GM12892 (cell line): ENCODE data around the gene TBXAS1.

ENCODE experiments used
- DNase-seq: peaks from one replicate; pipeline ENCODE4 v3.0.0; 2011; ENCODE audit not compliant: insufficient read length
- FAIRE-seq: peaks from 2 replicates; lab custom pipeline; 2011; peaks lifted over from hg19 to GRCh38; lab: Jason Lieb, UNC
- POLR2A ChIP-seq: IDR thresholded peaks from 2 replicates; pipeline ENCODE4 v1.6.1; 2011; ENCODE audit warnings: low read depth, low read length, control low read depth
- POLR2AphosphoS5 ChIP-seq: IDR thresholded peaks from 2 replicates; pipeline ENCODE4 v1.6.1; 2011; ENCODE audit warnings: low read depth, low read length, control low read depth
- TAF1 ChIP-seq: IDR thresholded peaks from 2 replicates; pipeline ENCODE4 v1.6.1; 2011; ENCODE audit warnings: low read depth, mild to moderate bottlenecking, control low read depth, low read length, borderline replicate concordance

The TBXAS1 gene

DNA sequence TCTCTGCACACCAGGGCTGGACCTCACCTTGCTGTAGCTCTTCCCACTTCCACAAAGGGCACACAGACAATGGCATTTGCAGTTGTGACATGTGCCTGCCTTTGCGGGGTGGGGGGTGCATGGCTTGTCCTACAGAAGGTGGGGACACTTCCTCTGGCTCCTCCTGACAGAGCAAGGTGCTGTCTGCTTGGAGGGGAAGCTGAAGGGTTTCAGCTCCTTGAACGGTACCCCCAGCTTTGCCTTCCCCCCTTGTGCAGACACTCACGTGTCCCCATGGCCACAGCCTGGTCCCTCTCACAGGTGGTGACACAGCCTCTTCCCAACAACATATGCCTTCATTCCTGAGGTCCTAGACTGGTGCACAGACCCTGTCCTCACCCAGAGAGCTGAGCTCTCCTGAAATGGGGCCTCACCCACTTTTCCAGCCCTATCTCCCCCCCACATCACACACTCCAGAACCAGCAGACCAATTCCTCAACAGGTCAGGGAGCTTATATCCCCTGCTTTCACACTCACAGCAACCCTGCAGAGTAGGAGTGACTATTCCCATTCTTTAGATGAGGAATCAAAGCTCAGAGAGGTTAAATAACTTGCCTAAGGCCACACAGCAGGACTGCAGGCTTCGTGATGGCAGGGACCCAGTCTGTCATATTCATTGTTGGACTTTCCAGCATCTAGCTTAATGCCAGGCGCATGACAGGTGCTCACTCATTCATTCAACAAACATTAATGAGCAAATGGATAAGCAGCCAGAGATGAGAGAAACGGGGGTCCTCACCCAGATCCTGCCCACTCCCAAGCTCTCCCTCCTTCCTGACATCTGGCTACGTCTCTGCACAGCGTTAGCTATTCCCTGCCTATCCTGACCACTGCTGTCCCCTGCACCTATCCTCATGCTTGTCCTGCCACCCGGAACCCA, 189.3 kb downstream of the TBXAS1 start:
- no peak for DNase-seq
- TF ChIP-seq POLR2A = no peak
- no peak for TF ChIP-seq TAF1
- TF ChIP-seq POLR2AphosphoS5 = no peak
- no peak for FAIRE-seq

DNA sequence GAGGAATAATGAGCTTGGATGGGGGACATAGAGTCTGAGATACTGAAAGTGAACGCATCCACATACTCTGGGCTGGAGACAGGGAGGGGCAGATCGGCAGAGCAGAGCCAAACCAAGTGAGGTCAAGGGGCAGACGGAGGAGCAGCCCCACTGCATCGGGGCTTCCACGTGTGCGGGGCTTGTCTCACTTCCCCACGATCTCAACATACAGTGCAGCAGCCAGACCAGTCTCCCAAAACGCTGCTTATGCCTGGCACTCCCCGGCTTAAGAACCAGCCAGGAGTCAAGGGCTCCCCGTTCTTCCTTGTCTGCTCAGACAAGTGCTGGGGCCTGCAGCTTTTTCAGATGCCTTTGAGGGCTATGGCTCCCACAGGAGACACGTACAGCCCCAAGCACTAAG, 190.1 kb downstream of the TBXAS1 start:
- TF ChIP-seq TAF1 = no peak
- TF ChIP-seq POLR2A = no peak
- no peak for TF ChIP-seq POLR2AphosphoS5
- no peak for DNase-seq
- no peak for FAIRE-seq

DNA sequence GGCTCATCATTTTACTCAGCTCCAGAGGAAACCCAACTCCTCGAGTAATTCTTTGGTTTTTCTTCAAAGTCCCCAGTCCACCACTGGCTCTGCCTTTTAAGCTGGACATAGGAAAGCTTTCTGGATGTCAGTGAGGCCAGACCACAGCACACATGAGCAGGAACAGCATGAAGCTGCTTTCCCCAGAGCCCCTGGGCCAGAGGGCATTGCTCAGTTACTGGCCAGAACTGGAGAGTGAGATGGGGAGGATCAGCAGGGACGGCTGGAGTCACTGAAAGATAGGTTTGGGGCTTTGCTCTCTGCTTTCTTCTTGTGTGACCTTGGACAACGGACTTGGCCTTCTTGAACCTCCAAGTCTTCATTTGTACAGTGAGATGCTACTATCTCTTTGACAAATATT, 190.5 kb downstream of the TBXAS1 start:
- no peak for FAIRE-seq
- no peak for DNase-seq
- TF ChIP-seq POLR2AphosphoS5 = no peak
- TF ChIP-seq POLR2A = no peak
- no peak for TF ChIP-seq TAF1

DNA sequence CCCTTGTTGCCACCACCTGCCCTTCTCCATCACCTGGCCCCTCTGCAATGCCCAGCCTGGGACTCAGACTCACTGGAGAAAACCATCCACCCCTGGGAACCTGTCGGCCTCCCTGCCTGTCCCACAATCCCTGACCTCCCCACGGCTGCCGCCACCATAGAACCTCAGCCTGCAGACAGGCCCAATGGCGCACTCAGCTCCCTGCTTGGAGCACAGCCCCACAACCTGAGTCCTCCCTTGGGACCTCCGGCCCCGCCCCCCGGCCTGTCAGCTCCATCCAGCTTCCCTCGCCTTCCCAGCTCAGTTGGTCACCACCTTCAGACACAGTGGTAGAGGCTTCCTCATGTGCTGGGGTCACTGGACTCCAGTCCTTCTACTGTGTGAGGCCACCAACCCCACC, 192.5 kb downstream of the TBXAS1 start:
- TF ChIP-seq POLR2AphosphoS5 (no peak), POLR2A (no peak), TAF1 (no peak)
- FAIRE-seq = no peak
- no peak for DNase-seq

DNA sequence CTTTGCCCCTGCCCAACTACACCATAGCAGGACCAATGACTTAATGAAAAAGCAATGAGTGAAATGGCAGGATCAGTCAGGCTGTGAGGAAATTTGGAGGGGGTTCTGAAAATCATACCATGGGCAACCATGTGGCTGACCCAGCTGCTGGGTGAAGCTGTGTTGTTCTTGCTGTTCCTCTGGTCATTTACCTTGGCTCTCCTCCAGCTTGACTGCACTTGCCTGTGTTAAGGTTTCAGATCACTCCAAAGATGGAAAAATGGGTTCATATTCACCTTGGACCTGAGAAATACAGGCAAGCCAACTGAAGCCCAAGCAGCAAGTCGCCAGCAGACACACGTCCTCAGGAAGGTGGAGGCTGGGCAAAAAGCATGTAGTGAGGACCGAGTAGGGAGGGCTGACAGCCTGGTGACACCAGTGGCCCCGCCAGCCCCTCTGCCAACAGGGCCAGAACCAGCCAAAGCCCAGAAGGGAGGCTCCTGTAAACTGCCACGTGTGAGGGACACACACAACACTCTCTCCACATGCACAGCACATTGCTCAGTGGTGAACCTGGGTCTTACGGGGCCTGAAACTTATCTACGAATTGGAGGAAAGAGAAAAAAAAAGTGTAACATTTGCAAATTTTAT, 193.6 kb downstream of the TBXAS1 start:
- FAIRE-seq = no peak
- DNase-seq = no peak
- TF ChIP-seq POLR2A (no peak), POLR2AphosphoS5 (no peak), TAF1 (no peak)

DNA sequence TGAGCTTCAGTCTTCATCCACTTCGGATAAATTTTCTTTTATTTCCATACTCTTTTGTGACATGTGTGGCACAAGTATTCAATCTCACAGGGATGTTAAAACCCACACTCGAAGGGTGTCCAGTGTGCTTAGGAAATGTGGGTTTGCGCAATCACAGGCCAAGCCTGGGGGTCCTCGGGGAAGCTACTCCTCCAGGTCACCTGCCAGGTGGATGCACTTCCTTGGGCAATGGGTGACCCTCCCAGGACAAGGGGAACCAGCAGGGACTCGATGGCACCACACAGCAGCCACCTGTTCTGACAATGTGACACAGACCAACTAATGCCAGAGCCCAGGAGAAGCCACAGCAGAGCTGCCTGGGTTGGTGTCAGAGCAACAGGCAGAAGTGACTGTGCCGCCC, 194.7 kb downstream of the TBXAS1 start:
- TF ChIP-seq TAF1 = no peak
- no peak for TF ChIP-seq POLR2AphosphoS5
- no peak for TF ChIP-seq POLR2A
- no peak for DNase-seq
- FAIRE-seq = no peak

DNA sequence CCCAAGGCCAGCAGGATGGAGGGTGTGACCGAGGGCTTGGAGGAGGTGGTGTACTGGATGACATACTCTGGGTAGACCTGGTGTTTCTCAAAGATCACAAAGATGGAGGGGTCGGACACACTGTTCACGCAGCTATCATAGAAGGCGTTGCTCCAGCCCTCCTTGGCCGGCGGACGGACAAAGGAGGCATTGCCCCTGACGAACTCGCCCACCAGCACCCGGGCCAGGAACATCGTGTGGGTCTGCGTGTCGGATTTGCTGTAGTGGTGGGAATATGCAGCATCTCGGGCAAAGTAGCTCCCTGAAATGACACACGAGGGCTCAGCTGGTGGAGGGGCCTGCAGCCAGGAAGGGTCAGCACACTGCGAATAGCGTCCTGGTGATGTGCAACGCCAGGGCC, 195.5 kb downstream of the TBXAS1 start:
- FAIRE-seq (no peak), DNase-seq (no peak)
- no peak for TF ChIP-seq POLR2A
- no peak for TF ChIP-seq POLR2AphosphoS5
- TF ChIP-seq TAF1 = no peak

DNA sequence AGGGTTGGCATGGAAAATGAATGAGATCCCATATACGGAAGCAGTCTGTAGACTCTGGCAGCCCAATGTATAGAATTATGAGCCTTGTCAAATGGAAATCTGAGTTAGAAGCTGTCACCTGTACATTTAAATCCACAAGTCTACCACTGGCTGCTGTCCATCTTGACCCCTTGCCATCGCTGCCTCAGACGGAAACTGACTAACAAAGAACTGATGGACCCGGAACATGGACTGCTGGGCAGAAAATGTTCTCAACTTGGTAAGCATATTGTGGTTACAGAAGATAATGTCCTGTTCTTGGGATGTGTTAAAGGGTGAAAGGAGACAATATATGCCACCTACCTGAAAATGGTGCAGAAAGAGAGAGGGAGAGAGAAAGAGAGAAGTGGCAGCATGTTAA, 196.2 kb downstream of the TBXAS1 start:
- FAIRE-seq (no peak), DNase-seq (no peak)
- TF ChIP-seq TAF1 = no peak

DNA sequence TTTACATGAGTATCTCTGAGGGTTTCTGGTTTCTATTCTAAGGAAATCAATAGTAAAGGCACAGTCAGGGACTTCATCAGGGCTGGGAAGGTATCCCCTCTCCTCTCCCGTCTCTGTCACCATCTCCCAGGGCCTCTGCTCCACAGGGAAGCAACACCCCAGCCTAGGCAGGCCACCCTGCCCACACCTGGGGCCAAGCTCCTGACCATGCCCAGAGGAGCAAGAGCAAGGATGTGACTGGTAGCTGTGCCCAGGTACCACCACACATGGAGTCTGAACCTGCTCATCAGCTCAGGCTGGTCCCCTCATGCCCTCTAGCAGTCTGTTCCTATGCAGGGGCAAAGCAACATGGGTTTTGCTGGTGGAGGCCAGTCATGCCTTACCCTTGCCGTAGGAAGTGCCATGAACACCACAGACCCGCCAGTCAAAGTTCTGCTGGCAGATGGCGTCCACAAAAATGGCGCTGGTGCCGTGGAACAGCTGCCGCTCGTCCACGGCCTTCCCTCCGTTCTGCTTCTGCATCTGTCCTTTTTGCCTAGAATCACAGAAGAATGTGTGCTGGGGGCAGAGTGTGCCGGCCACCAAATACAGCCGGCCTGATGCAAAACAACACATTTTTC, 196.9 kb downstream of the TBXAS1 start:
- no peak for FAIRE-seq

DNA sequence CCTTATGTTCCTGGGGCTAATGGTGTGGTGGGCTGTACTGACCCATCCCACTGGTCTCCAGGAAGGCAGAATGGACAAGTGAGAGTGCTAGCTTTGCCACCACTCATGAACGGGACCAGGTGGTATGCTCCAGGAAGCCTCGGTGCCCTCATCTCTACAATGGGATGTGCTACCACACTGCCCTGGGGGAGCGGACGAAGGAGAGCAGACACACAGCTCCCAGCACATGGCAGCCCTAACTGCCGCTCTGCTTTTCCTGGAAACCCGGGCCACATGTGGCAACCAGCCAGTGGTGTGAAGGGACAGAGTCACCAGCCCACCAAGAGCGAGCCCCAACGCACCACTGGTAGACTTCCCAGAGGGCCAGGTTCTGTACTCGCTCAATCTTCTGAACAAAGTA, 197.9 kb downstream of the TBXAS1 start:
- no peak for TF ChIP-seq POLR2A
- TF ChIP-seq POLR2AphosphoS5 = no peak
- TF ChIP-seq TAF1 = no peak
- FAIRE-seq = no peak
- DNase-seq = no peak

More for the DNA sequence above, 196.9 kb downstream of the TBXAS1 start:
- TF ChIP-seq POLR2AphosphoS5 = no peak
- no peak for TF ChIP-seq POLR2A
- no peak for TF ChIP-seq TAF1
- no peak for DNase-seq

DNA sequence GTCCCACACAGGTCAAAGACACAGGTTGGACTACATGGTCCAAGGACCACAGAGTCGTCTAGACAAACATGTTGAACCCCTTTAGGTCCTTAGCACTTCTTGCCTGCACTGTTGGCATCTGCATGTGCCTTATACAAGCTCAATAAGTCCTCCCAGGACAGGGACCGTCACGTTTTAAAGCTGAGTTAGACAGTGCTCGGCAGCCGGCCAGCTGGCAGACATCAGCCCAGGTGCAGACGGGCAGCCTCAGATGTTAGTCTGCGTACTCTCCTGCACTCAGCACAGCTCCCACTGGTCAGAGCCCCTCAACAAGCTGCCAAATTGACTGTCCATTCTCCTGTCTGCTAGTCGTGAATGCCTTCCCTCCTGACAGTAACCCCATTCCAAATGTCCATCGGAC, 198.8 kb downstream of the TBXAS1 start:
- FAIRE-seq (no peak), DNase-seq (no peak)
- TF ChIP-seq TAF1 = no peak
- TF ChIP-seq POLR2A = no peak

DNA sequence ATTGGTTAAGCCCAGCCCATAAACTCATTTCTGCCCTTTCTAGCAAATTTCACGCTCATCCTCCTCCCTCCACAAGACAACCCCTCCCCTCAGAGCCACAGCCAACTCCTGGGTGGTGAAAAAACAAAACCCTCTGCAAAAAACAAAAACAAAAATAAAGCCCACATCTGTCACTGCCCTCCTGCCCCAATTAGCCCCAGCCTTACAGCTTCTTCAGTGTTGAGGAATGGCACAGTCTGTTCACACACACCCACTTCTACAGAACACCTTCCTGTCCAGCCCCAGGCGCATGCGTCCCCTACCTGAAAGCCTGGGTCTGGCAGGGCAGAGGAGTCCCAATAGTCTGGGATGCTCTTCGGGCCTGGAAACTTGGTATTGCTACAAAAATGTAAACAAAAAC, 199.2 kb downstream of the TBXAS1 start:
- TF ChIP-seq TAF1 (no peak), POLR2A (no peak), POLR2AphosphoS5 (no peak)
- DNase-seq (no peak), FAIRE-seq (no peak)
